ENCODE results near the gene DGKI.

DGKI gene

GRCh38 chr7:137618748-137619147, 228.0 kb downstream of the DGKI start:
- no peaks in the 10 kb centered on the region for H3K4me1 ChIP-seq (ENCODE audit: insufficient read depth, low read length)
- H3K36me3 ChIP-seq (ENCODE audit: insufficient read depth, low read length) = no peaks in the 10 kb centered on the region
- H3K4me3 ChIP-seq (ENCODE audit: low read length) = no peak overlapping the region
- peaks cover 2% of the 10 kb centered on the region for H3K9me3 ChIP-seq (ENCODE audit: low read length)
- H2AFZ ChIP-seq (ENCODE audit: low read depth, low read length) = no peak overlapping the region
- H3K27me3 ChIP-seq (ENCODE audit: insufficient read depth, low read length) = no peaks in the 10 kb centered on the region

- Histone ChIP-seq H3K4me1 (ENCODE audit: insufficient read depth, low read length) (peaks cover 15% of the 10 kb centered on the region), H3K27me3 (ENCODE audit: insufficient read depth, low read length) (no peaks in the 10 kb centered on the region), H3K4me3 (ENCODE audit: low read length) (no peak overlapping the region), H3K9me3 (ENCODE audit: low read length) (peaks cover 2% of the 10 kb centered on the region), H3K36me3 (ENCODE audit: insufficient read depth, low read length) (no peaks in the 10 kb centered on the region), H2AFZ (ENCODE audit: low read depth, low read length) (no peak overlapping the region)
These were observed 233.7 kb downstream of the DGKI start for GRCh38 chr7:137613006-137613525.

GRCh38 chr7:137611606-137612005, 235.2 kb downstream of the DGKI start:
- Histone ChIP-seq H3K36me3 (ENCODE audit: insufficient read depth, low read length) (no peaks in the 10 kb centered on the region), H3K4me3 (ENCODE audit: low read length) (no peak overlapping the region), H3K27me3 (ENCODE audit: insufficient read depth, low read length) (no peaks in the 10 kb centered on the region), H2AFZ (ENCODE audit: low read depth, low read length) (no peak overlapping the region), H3K4me1 (ENCODE audit: insufficient read depth, low read length) (peaks cover 15% of the 10 kb centered on the region), H3K9me3 (ENCODE audit: low read length) (peaks cover 2% of the 10 kb centered on the region)

- Histone ChIP-seq H3K27me3 (ENCODE audit: insufficient read depth, low read length) (no peaks in the 10 kb centered on the region), H3K9me3 (ENCODE audit: low read length) (no peaks in the 10 kb centered on the region), H2AFZ (ENCODE audit: low read depth, low read length) (no peak overlapping the region), H3K36me3 (ENCODE audit: insufficient read depth, low read length) (no peaks in the 10 kb centered on the region), H3K4me1 (ENCODE audit: insufficient read depth, low read length) (peaks cover 15% of the 10 kb centered on the region), H3K4me3 (ENCODE audit: low read length) (no peak overlapping the region)
These were observed 237.3 kb downstream of the DGKI start for GRCh38 chr7:137609500-137609899.

GRCh38 chr7:137606061-137606674, 240.6 kb downstream of the DGKI start:
- no peak overlapping the region for H2AFZ ChIP-seq (ENCODE audit: low read depth, low read length)

GRCh38 chr7:137603043-137603442, 243.7 kb downstream of the DGKI start:
- Histone ChIP-seq H3K4me3 (ENCODE audit: low read length) (no peak overlapping the region), H2AFZ (ENCODE audit: low read depth, low read length) (no peak overlapping the region), H3K27me3 (ENCODE audit: insufficient read depth, low read length) (no peaks in the 10 kb centered on the region), H3K4me1 (ENCODE audit: insufficient read depth, low read length) (peaks cover 3% of the 10 kb centered on the region), H3K9me3 (ENCODE audit: low read length) (no peaks in the 10 kb centered on the region), H3K36me3 (ENCODE audit: insufficient read depth, low read length) (no peaks in the 10 kb centered on the region)

More at GRCh38 chr7:137606061-137606674, 240.6 kb downstream of the DGKI start:
- Histone ChIP-seq H3K27me3 (ENCODE audit: insufficient read depth, low read length) (no peaks in the 10 kb centered on the region), H3K4me3 (ENCODE audit: low read length) (no peak overlapping the region), H3K9me3 (ENCODE audit: low read length) (no peaks in the 10 kb centered on the region), H3K4me1 (ENCODE audit: insufficient read depth, low read length) (peaks cover 3% of the 10 kb centered on the region), H3K36me3 (ENCODE audit: insufficient read depth, low read length) (no peaks in the 10 kb centered on the region)

- H3K27me3 ChIP-seq (ENCODE audit: insufficient read depth, low read length) = no peaks in the 10 kb centered on the region
- H3K4me1 ChIP-seq (ENCODE audit: insufficient read depth, low read length) = peaks cover 3% of the 10 kb centered on the region
- no peak overlapping the region for H2AFZ ChIP-seq (ENCODE audit: low read depth, low read length)
- H3K36me3 ChIP-seq (ENCODE audit: insufficient read depth, low read length) = no peaks in the 10 kb centered on the region
- no peaks in the 10 kb centered on the region for H3K9me3 ChIP-seq (ENCODE audit: low read length)
- no peak overlapping the region for H3K4me3 ChIP-seq (ENCODE audit: low read length)
These were observed 245.1 kb downstream of the DGKI start for GRCh38 chr7:137601642-137602041.

- Histone ChIP-seq H2AFZ (ENCODE audit: low read depth, low read length) (no peak overlapping the region), H3K36me3 (ENCODE audit: insufficient read depth, low read length) (no peaks in the 10 kb centered on the region), H3K27me3 (ENCODE audit: insufficient read depth, low read length) (no peaks in the 10 kb centered on the region), H3K4me1 (ENCODE audit: insufficient read depth, low read length) (no peaks in the 10 kb centered on the region), H3K9me3 (ENCODE audit: low read length) (no peaks in the 10 kb centered on the region), H3K4me3 (ENCODE audit: low read length) (no peak overlapping the region)
These were observed 248.9 kb downstream of the DGKI start for GRCh38 chr7:137597856-137598255.

GRCh38 chr7:137593115-137593711, 253.6 kb downstream of the DGKI start:
- Histone ChIP-seq H3K4me1 (ENCODE audit: insufficient read depth, low read length) (peaks cover 35% of the 10 kb centered on the region), H3K4me3 (ENCODE audit: low read length) (no peak overlapping the region), H3K9me3 (ENCODE audit: low read length) (no peaks in the 10 kb centered on the region), H3K36me3 (ENCODE audit: insufficient read depth, low read length) (no peaks in the 10 kb centered on the region), H2AFZ (ENCODE audit: low read depth, low read length) (no peak overlapping the region), H3K27me3 (ENCODE audit: insufficient read depth, low read length) (no peaks in the 10 kb centered on the region)

GRCh38 chr7:137592232-137592896, 254.4 kb downstream of the DGKI start:
- H2AFZ ChIP-seq (ENCODE audit: low read depth, low read length) = no peak overlapping the region
- no peaks in the 10 kb centered on the region for H3K27me3 ChIP-seq (ENCODE audit: insufficient read depth, low read length)
- H3K9me3 ChIP-seq (ENCODE audit: low read length) = no peaks in the 10 kb centered on the region
- H3K4me1 ChIP-seq (ENCODE audit: insufficient read depth, low read length) = peaks cover 35% of the 10 kb centered on the region
- H3K4me3 ChIP-seq (ENCODE audit: low read length) = no peak overlapping the region
- no peaks in the 10 kb centered on the region for H3K36me3 ChIP-seq (ENCODE audit: insufficient read depth, low read length)

- Histone ChIP-seq H3K36me3 (ENCODE audit: insufficient read depth, low read length) (no peaks in the 10 kb centered on the region), H3K4me3 (ENCODE audit: low read length) (peak overlapping the region; percentile 17), H3K27me3 (ENCODE audit: insufficient read depth, low read length) (no peaks in the 10 kb centered on the region), H3K4me1 (ENCODE audit: insufficient read depth, low read length) (peaks cover 35% of the 10 kb centered on the region), H3K9me3 (ENCODE audit: low read length) (no peaks in the 10 kb centered on the region), H2AFZ (ENCODE audit: low read depth, low read length) (no peak overlapping the region)
These were observed 255.3 kb downstream of the DGKI start for GRCh38 chr7:137591421-137591837.

- Histone ChIP-seq H3K4me3 (ENCODE audit: low read length) (peak overlapping the region; percentile 17), H3K4me1 (ENCODE audit: insufficient read depth, low read length) (peaks cover 35% of the 10 kb centered on the region), H3K9me3 (ENCODE audit: low read length) (no peaks in the 10 kb centered on the region), H2AFZ (ENCODE audit: low read depth, low read length) (no peak overlapping the region), H3K36me3 (ENCODE audit: insufficient read depth, low read length) (no peaks in the 10 kb centered on the region), H3K27me3 (ENCODE audit: insufficient read depth, low read length) (no peaks in the 10 kb centered on the region)
These were observed 255.9 kb downstream of the DGKI start for GRCh38 chr7:137590756-137591305.

- H3K4me3 ChIP-seq (ENCODE audit: low read length) = no peak overlapping the region
- H3K9me3 ChIP-seq (ENCODE audit: low read length) = no peaks in the 10 kb centered on the region
- H3K4me1 ChIP-seq (ENCODE audit: insufficient read depth, low read length) = peaks cover 35% of the 10 kb centered on the region
- no peaks in the 10 kb centered on the region for H3K27me3 ChIP-seq (ENCODE audit: insufficient read depth, low read length)
- no peaks in the 10 kb centered on the region for H3K36me3 ChIP-seq (ENCODE audit: insufficient read depth, low read length)
- H2AFZ ChIP-seq (ENCODE audit: low read depth, low read length) = no peak overlapping the region
These were observed 256.6 kb downstream of the DGKI start for GRCh38 chr7:137590071-137590755.

All from neuron (in vitro differentiated cells).